HTERT RPE-1 (cell line): ENCODE measurements around the gene GAS2.

Source experiments
- in situ Hi-C: fragments of 300-500 bp; cut with MboI; formaldehyde crosslinking; loops from 4 replicates; pipeline ENCODE4 v1.14.3; 2020; ENCODE audit warnings: low sequenced_read_pairs

The GAS2 gene

GRCh38 chr11:22860241-22860640, 193.8 kb downstream of the GAS2 start, which contains the start of gene CCDC179:
Gene CCDC179, minus strand, starts transcription at chr11:22860474. Its CDS starts 53 bp downstream, at chr11:22860421.
- in situ Hi-C loops = no loop called here
